GM19035 (cell line): ENCODE data around the gene LPP.

ENCODE experiments used
- ATAC-seq: cut with Tn5 transposase; IDR thresholded peaks from one replicate; pipeline ENCODE4 v1.9.1; 2021; ENCODE audit not compliant: unreplicated experiment

LPP gene

DNA sequence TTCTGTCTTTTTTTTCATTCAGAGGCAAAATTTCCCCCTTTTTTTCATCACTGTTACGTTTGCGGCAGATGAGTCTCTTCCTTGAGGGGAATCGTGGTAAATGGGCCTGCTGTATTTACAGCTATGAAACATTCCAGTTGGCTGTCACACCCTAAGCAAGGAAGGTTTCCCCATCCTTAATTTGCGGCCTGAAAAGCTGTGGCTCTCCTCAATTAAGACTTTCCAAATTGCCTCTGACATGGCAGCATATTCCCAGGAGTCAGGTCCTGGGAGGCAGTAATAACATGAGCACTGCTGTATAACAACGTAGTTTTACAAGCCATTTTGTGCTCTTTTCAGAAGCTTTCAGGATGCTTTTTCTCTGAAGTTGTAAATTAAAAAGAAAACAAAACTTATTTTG is 420.9 kb downstream of the LPP start:
- no peak for ATAC-seq

GRCh38 chr3:188575501-188575900 is 421.5 kb downstream of the LPP start:
- no peak for ATAC-seq

- no peak for ATAC-seq
Observed at GRCh38 chr3:188577539-188577938, 423.6 kb downstream of the LPP start.

GRCh38 chr3:188578576-188579363 is 424.8 kb downstream of the LPP start:
- no peak for ATAC-seq

GRCh38 chr3:188580223-188580622 is 426.3 kb downstream of the LPP start:
- ATAC-seq: no peak

GRCh38 chr3:188580659-188581058 is 426.7 kb downstream of the LPP start:
- ATAC-seq: no peak

DNA sequence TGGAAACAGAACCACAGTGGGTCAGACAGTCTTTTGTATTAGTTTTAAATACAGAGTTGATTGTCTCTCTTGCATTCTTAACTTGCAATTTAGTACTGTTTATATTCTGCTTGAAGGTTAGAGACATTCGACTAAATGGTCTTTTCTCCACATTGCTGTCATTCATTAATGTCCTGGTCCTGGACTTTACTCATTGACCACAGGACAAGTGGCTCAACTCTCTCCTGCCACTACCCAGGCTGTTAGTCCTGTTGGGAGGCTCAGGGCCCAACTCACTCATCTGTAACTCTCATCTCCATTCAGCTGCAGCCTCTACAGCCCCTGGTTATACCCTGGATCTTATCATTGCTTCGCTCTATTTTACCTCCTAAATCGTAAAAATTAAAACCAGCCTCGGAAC is 427.4 kb downstream of the LPP start:
- ATAC-seq: no peak

DNA sequence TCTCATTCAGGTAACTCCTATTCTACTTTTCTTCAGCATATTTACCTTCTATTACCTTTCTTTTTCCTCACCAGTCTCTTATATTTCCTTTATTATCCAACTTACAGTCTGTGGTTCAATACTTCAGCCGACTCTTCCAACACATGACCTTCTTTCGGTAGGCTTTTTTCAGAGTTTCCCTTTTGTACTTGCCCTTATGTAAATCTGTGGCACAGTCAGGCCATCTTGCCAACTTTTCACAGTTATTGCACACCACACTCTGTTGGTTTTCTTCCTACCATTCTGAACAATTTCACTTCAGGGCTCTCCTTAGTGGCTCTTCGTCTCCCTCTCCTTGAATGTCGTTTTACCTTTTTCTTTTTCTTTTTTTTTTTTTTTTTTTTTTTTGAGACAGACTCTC is 427.8 kb downstream of the LPP start:
- no peak for ATAC-seq

GRCh38 chr3:188583341-188584161 is 429.6 kb downstream of the LPP start:
- ATAC-seq: no peak

- no peak for ATAC-seq
Observed at GRCh38 chr3:188584162-188584529, 430.2 kb downstream of the LPP start.

DNA sequence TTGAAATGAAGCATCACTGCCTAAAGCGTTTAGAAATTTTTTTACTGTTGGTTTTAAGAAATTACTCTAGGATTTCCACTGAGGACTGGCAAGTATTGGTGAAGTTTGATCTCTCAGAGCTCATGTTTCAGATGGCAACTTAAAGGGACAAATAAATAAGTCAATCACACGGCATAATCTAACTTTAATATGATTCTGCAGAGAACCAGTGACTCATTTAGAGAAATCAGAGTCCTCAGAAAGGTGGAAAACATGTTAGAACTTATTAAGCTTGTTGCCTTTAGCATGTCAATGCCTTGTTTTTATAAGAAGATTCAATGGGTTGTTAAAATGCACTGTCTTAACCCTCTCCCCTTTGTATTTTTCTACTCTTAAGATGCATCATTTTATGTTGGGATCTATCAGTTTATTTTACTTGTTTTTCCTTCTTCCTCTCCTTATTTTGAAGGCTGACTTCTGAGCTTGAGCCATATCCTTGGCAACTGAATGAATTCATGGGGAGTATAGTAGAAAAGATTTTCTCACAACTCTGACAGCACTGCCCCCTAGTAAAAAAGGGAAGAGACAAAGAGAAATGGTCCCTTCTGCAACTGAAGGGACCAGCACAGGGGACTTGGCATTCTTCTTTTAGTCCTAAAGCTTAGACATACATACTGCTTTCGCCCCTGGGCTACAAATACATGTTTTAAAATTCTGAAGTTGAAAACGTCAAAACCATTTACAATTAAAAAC is 431.2 kb downstream of the LPP start:
- no peak for ATAC-seq

DNA sequence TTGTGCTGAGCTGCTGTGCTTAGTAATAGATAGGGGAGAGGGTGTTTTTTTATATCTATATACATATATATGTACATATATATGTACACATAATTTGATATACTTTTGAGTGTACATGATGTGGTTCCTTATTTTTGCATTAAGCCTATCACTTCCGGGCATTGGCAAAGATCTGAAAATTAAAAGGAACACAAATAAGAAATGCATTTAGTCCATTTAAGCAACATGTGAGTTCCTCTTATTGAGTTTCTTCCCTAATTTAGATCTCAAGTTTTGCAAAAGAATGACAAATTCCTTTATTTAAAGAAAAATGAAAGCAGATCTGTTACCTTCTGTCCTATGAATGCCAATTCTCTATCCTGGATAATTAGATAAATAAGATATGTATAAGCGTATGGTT is 435.1 kb downstream of the LPP start:
- ATAC-seq: no peak

- ATAC-seq: no peak
Observed at GRCh38 chr3:188589771-188590170, 435.8 kb downstream of the LPP start.

- ATAC-seq: no peak
Observed at GRCh38 chr3:188590557-188590956, 436.6 kb downstream of the LPP start.

DNA sequence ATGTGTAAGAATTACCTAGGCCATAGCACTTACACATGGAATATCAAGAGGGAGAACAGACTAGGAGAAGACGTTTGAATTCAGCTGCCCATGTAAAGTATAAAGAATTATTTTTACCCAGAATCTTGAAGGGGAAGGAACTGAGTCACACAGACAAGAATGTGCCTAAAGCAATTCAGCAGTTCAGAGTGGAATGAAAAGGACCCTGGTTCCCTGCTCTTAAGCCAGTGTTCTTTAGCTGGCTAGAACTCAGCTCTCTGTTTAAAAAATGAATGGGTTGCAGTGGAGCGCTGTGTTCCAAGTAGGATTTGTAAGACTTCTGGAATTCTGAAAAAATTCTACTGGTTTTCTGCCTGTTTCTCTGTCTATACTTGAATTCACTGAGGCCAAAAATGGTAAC is 440.2 kb downstream of the LPP start:
- ATAC-seq: no peak

- no peak for ATAC-seq
Observed at GRCh38 chr3:188595890-188596376, 442.0 kb downstream of the LPP start.

DNA sequence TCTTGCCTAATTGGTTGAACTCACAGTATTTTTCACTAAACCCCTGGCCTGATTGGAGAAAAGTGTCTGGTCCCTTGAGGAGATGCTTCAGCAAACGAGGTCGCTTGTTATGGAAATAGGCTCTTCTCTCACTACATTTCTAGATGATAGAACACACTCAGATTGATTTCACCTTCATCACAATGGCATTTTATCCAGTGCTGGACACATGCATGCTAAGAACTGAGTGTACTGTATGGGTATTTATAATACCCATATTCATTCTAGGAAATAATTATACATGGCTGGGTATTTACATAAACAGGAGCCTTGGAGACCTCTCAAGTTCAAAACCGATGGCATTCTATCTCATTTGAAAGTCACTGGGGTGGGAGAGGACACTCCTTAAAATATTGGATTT is 444.9 kb downstream of the LPP start:
- no peak for ATAC-seq

- no peak for ATAC-seq
Observed at GRCh38 chr3:188602111-188602510, 448.2 kb downstream of the LPP start.

DNA sequence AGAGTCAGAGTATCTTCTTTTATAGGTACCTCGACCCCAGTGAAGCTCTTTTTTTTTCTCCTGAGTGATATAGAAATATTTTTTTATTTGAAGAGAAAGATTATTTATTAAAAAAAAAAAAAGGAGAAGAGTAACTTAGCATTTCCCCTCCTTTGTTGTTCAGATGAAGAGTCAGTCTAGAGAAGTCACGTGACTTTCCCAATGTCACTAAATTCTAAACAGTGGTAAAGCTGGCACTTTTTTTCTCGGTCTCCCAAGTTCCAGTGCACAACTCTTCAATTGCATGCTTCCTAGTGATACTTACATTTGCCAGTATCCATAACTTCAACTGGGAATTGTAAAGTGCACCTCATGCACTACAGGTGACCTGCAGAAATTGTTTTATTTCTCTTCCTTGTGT is 448.7 kb downstream of the LPP start:
- no peak for ATAC-seq

DNA sequence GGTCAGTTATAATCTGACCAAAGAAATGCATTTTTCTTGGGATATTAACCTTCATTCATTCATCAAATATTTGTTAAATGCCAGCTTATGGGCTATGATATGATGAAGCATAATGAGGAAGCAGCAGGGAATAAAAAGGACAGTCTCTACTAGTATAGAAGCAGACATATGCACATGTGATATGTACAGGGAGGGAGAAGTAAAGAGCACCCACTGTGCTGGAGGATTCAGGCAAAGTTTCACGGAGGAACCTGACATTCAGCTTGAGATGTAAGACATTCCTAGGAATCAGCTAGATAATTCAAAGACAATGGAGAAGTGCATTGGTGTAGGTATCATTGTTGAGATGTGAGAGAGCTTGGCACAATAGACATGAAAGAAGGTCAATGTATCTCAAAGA is 450.7 kb downstream of the LPP start:
- ATAC-seq: no peak

DNA sequence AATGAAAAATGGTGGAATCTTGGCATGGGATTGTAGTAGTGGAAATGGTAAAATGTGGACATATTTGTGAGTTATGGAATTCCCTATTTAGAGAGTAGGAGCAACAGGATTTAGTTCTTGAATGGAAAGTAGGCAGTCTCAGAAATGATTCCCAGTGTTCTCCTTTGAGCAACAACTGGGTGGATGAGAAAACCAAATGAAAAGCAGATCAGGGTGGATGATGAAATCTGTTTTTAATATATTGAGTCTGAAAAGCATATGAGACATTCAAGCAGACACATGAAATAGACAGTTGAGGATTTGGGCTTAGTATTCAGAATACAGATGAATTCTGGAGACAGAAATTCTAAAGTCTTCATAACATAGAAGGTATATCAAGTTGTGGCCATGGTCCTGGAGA is 451.3 kb downstream of the LPP start:
- no peak for ATAC-seq

DNA sequence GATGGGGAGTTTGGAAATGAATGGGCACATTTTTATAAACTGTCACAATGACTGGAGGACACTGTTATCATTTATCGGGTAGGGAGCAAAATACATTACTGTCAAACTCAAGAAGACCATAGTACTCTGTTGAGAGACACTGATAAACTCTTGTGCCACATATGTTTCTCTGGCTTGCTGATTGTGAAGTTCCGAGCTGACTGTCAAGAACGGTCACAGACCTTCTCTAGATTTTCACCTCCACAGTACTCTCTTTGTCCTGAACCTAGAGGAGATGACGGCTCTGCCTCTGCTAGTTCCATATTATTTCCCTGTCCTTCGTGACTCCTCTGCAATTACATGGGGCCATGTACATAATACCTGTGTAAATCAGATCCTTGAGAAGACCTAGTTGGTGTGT is 451.9 kb downstream of the LPP start:
- no peak for ATAC-seq
